GM13976 (cell line): ENCODE results near the gene ACAA1.

Experiments used
- DNase-seq: peaks from one replicate; pipeline ENCODE4 v3.0.0; 2012; ENCODE audit warnings: low spot score
- in situ Hi-C: fragments of 300-500 bp; cut with MboI; formaldehyde crosslinking; loops from one replicate; pipeline ENCODE4 v1.12.0; 2022; ENCODE audit warnings: low sequenced_read_pairs, mixed read lengths, inconsistent platforms; ENCODE audit not compliant: unreplicated experiment
- TF ChIP-seq, protein P1 (sequence below): IDR thresholded peaks from 2 replicates; pipeline ENCODE4 v1.5.1; 2012; ENCODE audit warnings: borderline replicate concordance, mild to moderate bottlenecking; ENCODE audit not compliant: insufficient read depth; ENCODE audit errors: extremely low read depth, missing control alignments, control extremely low read depth

ACAA1 gene

GRCh38 chr3:38100498-38100897 is 36.4 kb downstream of the ACAA1 start:
- in situ Hi-C loops, result no loop called here

GRCh38 chr3:38099518-38099917 is 37.4 kb downstream of the ACAA1 start:
- DNase-seq, result no peak
- in situ Hi-C loops, result no loop called here
- TF ChIP-seq, protein P1, sequence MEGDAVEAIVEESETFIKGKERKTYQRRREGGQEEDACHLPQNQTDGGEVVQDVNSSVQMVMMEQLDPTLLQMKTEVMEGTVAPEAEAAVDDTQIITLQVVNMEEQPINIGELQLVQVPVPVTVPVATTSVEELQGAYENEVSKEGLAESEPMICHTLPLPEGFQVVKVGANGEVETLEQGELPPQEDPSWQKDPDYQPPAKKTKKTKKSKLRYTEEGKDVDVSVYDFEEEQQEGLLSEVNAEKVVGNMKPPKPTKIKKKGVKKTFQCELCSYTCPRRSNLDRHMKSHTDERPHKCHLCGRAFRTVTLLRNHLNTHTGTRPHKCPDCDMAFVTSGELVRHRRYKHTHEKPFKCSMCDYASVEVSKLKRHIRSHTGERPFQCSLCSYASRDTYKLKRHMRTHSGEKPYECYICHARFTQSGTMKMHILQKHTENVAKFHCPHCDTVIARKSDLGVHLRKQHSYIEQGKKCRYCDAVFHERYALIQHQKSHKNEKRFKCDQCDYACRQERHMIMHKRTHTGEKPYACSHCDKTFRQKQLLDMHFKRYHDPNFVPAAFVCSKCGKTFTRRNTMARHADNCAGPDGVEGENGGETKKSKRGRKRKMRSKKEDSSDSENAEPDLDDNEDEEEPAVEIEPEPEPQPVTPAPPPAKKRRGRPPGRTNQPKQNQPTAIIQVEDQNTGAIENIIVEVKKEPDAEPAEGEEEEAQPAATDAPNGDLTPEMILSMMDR, result no peak

More at GRCh38 chr3:38100498-38100897, 36.4 kb downstream of the ACAA1 start:
- DNase-seq, result no peak
- TF ChIP-seq, protein P1, result no peak

GRCh38 chr3:38098376-38098723 is 38.6 kb downstream of the ACAA1 start:
- in situ Hi-C loops, result no loop called here
- TF ChIP-seq, protein P1, result no peak
- DNase-seq, result no peak

GRCh38 chr3:38097446-38098375 is 39.2 kb downstream of the ACAA1 start:
- in situ Hi-C loops, result no loop called here
- no peak for DNase-seq
- TF ChIP-seq, protein P1, result no peak

DNA sequence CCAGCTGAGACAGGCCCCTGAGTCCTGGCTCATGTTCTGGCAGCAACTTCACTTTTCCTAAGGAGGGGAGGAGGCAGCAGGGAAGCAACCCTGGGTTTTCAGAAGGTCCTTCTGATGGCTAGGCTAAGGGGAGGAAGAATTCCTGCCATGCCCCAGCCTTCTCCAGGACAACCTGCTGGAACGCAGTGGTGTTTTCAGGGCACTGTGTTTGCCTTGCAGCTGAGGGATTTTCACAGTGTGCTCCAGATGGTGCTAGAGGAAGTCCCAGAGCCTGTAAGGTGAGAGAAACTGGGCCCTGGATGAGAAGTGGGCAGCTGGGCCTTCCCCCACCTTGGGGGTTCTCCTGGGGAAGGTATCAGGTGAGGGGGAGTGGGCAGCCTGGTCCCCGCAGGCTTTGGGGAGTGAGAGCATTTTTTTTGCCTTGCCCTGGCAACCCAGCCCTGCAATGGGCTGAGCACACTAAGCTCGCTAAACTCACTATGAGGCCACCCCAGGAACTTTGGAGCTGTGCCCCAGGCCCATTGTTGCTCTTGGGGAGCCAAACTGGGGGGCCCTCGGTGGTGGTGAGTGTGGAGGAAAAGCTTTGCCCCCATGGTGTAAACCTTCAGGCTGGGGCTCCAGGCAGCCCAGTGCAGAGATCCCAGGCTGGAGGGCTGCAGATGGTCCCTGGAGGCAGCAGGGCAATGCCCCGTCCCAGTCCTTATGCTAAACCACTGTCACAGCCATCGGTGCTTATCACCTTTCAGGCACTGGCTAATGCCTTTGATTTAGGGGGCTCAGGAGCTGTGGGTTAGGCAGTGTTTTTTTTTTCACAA is 41.1 kb downstream of the ACAA1 start:
- in situ Hi-C loops, result no loop called here
- DNase-seq, result no peak
- TF ChIP-seq, protein P1, result no peak

DNA sequence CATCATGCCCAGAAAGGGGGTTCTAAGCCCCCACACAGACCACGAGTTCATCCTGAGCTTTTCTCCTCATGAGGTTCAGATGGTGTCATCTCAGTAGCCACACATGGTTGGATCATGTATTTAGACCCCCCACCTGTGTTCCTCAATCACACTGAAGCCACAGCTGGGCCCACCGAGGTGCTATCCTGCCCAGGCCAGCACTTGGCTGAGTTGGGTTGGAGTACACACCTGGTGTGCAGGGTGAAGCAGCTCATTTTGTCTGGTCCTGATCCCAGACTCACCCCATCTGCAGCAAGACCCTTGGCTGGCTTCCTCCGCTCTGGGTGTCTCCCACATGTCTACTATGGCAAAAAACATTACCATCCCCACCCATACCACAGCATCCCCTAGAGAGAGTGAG is 41.9 kb downstream of the ACAA1 start:
- no peak for DNase-seq
- in situ Hi-C loops, result no loop called here
- TF ChIP-seq, protein P1, result no peak
